NB4 (cell line): ENCODE measurements around the gene PTPN1.
A peak's percentile ranks its signal among the peaks of the same experiment; 100 is the strongest.

ENCODE experiments used
- DNase-seq: peaks from one replicate; pipeline ENCODE4 v3.0.0; 2010; ENCODE audit warnings: low read depth
- H3K4me3 ChIP-seq: one replicate; pipeline ENCODE4 v1.5.1; 2011; ENCODE audit warnings: mild to moderate bottlenecking, low read depth, low read length, moderate library complexity
- CTCF ChIP-seq: IDR thresholded peaks from one replicate; pipeline ENCODE4 v1.5.1; 2012; ENCODE audit warnings: low read depth, low read length
- MAX ChIP-seq: IDR thresholded peaks from 2 replicates; pipeline ENCODE4 v1.6.1; 2011; ENCODE audit warnings: low read depth, low read length
- MYC ChIP-seq: IDR thresholded peaks from 2 replicates; pipeline ENCODE4 v1.6.1; 2011; ENCODE audit warnings: low read depth, low read length
- POLR2A ChIP-seq: IDR thresholded peaks from 2 replicates; pipeline ENCODE4 v1.6.1; 2011; ENCODE audit warnings: mild to moderate bottlenecking; ENCODE audit not compliant: insufficient read length; ENCODE audit errors: extremely low read depth

PTPN1 gene

GRCh38 chr20:50519036-50519762, 9.0 kb downstream of the PTPN1 start:
- no peak overlapping the region for H3K4me3 ChIP-seq
- no peak for TF ChIP-seq MAX
- TF ChIP-seq MYC: no peak
- no peak for TF ChIP-seq POLR2A
- TF ChIP-seq CTCF: no peak
- DNase-seq: no peak

GRCh38 chr20:50520222-50520880, 10.2 kb downstream of the PTPN1 start:
- TF ChIP-seq CTCF (no peak), MAX (0 out of 2 replicates have a peak, but pooled peaks have one; percentile 13)
- no peak for DNase-seq
- H3K4me3 ChIP-seq: no peak overlapping the region

- DNase-seq: no peak
- TF ChIP-seq POLR2A: no peak
- TF ChIP-seq CTCF: no peak
- TF ChIP-seq MAX: no peak
- no peak for TF ChIP-seq MYC
- H3K4me3 ChIP-seq: no peak overlapping the region
Measured at GRCh38 chr20:50521221-50522052, 11.3 kb downstream of the PTPN1 start.

GRCh38 chr20:50522053-50522674, 12.0 kb downstream of the PTPN1 start:
- no peak overlapping the region for H3K4me3 ChIP-seq
- TF ChIP-seq MYC: no peak
- TF ChIP-seq CTCF: no peak
- no peak for TF ChIP-seq MAX
- no peak for TF ChIP-seq POLR2A
- peak; percentile 58 for DNase-seq

GRCh38 chr20:50523552-50524167, 13.5 kb downstream of the PTPN1 start:
- peak; percentile 33 for DNase-seq
- no peak overlapping the region for H3K4me3 ChIP-seq
- TF ChIP-seq POLR2A (no peak), MYC (no peak), CTCF (no peak), MAX (no peak)
